HG02970 (cell line): ENCODE measurements around the gene CASKIN1.

ENCODE experiments used
- ATAC-seq: cut with Tn5 transposase; IDR thresholded peaks from one replicate; pipeline ENCODE4 v1.9.1; 2021; ENCODE audit warnings: mild to moderate bottlenecking, moderate library complexity, moderate number of reproducible peaks; ENCODE audit not compliant: unreplicated experiment, low FRiP score

Gene CASKIN1

GRCh38 chr16:2197765-2198164, 1.4 kb upstream of the CASKIN1 start:
- no peak for ATAC-seq

- no peak for ATAC-seq
Measured at GRCh38 chr16:2196981-2197511, 641 bp upstream of the CASKIN1 start.

DNA sequence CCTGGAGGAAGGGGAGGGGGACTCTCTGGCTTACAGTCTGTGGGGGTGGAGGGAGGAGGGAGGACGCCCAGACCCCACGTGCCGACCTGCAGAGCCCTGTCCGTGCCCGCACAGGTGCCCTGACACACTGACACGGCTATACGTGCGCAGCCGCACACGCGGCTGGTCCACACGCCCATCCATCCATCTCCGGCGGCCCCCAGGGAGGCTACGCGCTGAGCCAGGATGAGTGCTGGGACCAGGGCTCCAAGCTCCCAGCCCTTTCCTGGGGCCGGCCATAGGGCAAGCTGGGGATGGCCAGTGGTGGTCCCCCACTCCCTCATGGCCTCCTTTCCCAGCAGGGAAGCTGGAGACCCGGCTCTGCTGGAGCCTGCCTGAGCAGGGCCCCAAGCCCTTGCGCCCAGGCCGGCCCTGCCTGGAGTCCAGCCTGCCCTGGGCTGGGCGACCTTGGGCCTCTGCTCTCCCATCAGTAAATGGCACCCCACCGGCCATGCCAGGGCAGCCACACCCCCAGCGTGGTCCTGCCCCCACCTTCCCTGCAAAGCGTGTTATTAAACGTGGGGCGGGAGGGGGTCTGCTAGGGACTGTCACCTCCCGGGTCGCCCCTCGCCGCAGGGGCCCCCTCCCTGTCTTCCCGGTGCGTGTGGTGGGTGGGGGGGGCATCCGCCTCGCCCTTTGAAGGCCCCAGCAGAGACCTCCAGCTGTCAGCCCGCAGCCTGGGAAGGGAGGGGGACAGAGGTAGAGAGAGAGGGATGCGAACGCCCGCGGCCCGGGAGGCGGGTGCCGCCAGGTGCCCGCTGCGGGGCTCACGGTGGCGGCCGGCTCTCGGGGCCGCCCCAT, 863 bp downstream of the CASKIN1 start:
- ATAC-seq = no peak

- ATAC-seq = no peak
Measured at GRCh38 chr16:2194852-2195321, 1.5 kb downstream of the CASKIN1 start.

DNA sequence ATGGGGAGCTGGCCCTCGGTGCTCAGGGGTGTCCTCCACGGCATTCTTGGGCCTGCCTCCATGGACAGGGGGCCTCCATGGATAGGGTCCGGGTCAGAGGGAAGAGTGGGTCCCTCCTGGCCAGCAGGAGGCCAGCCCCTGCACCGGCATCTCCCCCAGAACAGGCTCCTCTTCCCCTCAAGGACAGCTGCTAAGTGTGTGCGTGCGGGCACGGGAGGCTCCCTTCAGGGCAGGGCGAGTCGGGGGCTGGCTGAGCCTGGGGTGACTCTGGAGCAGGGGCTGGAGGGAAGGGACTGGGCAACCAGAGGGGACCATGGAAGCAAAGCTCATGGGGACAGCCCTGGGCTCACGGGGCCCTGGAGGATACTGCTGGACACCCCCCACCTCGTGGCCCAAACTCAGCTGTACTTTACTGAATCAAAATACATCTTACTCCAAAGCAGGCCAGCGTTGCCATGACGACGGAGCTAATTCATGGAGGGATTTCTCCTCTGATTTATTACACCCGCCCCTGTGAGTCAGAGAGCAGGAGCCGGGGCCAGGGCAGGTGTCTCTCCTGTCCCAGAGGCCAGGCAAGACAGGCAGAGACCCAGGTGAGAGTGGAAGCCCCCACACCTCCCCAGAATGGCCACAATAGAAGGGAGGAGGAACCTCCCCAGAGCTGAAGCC, 2.1 kb downstream of the CASKIN1 start:
- no peak for ATAC-seq

DNA sequence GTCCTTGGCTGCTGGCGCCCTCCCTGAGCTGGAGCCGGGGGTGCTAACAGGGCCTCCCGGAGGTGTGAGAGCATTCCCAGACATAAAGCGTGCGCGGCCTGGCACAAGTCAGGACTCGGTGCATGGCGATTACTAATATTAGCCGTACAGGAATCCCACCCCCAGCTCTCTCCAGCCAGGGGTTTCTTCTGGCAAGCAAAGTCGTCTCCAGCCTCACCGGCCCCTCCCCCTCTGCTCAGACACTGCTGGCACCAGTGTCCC, 5.0 kb downstream of the CASKIN1 start:
- ATAC-seq = no peak

DNA sequence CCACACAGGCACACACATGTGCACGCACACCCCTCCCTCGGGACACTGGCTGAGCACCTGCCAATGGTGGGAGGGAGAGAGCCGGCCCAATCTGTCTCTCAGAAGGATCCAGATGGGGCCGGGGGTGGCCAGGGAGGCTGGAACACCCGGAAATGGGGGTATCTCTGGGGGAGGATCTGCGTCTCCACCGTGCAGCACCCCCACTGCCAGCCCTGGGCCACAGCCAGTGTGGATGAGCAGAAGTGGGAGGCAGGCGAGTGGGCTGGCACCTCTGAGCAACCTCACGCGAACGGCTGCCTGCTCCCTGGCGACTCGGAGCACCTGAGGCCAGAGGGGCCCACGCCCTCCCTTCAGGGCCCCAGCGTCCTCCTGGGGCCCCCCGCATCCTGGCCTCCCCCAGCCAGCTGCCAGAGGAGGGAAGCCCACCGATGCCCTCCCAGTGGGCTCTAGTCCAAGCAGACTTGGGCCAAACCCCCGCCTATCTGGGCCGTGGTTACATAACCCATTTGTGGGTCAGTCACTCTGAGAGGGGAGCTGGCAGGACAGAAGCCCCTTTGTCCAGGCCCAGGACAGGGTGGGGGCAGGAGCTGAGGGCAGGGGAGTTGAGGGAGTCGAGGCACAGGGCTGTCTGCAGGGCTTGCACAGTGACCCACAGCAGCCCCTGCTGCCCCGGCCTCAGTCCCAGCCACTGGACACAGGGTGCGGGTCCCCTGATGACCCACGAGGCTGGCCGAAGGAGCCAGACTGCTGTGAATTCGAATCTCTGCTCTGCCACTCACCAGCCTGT, 5.6 kb downstream of the CASKIN1 start:
- no peak for ATAC-seq

DNA sequence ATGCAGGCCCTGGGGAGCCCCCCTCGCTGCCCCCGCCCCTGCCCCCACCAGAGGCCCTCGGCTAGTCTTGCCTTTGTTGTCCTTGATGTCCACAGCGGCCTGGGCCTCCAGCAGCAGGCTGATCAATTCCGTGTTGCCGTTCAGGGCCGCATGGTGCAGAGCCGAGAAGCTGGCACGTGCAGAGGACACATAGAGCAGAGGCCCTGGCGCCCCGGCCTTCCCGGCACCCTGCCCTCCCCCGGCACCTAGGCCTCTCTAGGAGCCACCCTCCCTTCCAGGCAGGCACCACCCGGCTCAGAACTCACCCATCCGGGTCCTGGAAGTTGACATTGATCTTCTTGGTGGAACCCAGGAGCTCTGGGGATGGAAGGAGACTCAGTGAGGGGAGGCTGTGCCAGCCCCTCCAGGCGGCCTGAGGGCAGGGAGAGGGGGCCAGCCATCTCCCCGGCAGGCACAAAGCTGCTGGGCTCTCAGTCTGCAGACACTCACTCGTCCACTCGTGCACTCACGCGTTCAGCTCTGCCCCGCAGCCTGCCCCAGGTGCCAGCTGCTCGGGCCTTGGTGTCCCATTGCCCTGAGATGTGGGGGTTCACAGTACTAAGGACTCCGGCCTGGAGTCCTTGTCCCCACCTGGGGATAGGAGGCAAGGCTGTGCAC, 6.3 kb downstream of the CASKIN1 start:
- ATAC-seq = no peak

DNA sequence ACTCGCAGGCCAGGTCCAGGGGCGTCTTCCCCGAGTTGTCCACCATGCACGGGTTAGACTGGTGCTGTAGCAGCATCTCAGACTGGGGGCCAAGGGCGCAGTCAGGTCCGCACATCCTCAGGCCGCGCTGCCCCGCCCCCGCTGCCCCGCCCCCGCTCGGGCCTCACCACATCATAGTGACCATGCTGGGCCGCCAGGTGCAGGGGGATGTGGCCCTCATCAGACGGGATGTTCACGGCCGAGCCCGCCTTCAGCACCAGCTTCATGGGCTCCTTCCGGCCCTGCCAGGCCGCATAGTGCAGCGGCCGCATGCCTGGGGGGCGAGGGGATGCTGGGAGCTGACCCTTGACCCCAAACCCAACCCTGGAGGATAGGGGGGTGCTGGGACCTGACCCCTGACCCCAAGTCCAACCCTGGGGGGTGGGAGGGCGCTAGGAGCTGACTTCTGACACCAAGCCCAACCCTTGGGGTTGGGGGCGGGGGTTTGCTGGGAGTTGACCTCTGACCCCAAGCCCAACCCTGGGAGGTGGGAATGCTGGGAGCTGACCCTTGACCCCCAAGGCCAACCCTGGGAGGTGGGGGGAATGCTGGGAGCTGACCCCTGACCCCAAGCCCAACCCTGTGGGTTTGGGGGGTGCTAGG, 7.0 kb downstream of the CASKIN1 start:
- ATAC-seq = no peak

DNA sequence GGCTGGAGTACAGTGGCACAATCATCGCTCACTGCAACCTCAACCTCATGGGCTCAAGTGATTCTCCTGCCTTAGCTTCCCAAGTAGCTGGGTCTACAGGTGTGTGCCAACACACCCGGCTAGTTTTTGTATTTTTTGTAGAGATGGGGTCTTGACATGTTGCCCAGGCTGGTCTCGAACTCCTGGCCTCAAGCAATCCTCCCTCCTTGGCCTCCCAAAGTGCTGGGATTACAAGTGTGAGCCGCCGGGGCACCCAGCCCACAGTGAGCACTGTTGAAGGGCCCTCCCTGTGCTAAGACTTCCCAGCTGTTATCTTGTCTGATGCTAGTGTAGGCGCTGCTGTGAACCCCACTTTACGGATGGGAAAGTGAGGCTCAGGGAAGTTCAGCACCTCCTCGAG, 8.0 kb downstream of the CASKIN1 start:
- ATAC-seq = no peak

GRCh38 chr16:2187212-2187611, 9.2 kb downstream of the CASKIN1 start:
- no peak for ATAC-seq

GRCh38 chr16:2186505-2186904, 9.9 kb downstream of the CASKIN1 start:
- no peak for ATAC-seq

GRCh38 chr16:2186064-2186463, 10.3 kb downstream of the CASKIN1 start:
- no peak for ATAC-seq

DNA sequence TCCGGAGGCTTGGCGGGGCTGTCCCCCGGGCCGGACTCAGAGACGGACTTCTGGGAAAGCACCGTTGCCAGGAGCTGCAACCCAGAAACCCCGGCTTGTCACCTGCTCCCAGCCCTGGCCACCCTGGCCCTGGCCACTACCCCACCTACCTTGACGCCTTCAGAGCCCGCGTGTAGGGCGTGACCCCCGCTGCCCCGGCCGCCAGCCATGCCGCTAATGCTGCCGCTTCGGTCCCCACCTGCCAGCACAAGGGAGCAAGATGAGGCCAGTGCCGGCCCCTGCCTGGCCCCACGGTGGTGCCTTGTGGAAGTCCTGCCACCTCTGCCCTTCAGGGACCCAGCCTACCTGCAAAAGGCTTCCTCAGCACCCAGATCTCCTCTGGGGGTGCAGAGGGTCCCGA, 11.4 kb downstream of the CASKIN1 start:
- no peak for ATAC-seq

GRCh38 chr16:2184346-2184745, 12.1 kb downstream of the CASKIN1 start:
- ATAC-seq = no peak

- no peak for ATAC-seq
Measured at GRCh38 chr16:2183671-2184070, 12.7 kb downstream of the CASKIN1 start.

DNA sequence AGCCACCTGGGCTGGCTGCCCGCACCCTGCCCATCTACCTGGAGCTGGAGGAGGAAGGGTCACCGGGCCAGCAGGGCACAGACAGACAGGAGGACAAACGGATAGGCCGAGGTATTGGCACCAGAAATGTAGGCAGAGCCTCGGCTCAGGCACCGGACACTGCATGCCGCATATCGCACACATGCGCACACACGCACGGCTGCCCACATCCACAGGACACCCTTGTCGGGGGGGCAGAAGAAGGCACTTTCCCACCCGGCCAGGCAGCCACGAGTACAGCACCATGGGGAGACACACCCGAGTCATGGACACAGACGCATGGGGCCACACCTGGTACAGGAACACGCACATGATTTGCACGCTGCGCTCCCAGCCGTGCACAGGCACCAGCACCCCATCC, 14.5 kb downstream of the CASKIN1 start:
- no peak for ATAC-seq

DNA sequence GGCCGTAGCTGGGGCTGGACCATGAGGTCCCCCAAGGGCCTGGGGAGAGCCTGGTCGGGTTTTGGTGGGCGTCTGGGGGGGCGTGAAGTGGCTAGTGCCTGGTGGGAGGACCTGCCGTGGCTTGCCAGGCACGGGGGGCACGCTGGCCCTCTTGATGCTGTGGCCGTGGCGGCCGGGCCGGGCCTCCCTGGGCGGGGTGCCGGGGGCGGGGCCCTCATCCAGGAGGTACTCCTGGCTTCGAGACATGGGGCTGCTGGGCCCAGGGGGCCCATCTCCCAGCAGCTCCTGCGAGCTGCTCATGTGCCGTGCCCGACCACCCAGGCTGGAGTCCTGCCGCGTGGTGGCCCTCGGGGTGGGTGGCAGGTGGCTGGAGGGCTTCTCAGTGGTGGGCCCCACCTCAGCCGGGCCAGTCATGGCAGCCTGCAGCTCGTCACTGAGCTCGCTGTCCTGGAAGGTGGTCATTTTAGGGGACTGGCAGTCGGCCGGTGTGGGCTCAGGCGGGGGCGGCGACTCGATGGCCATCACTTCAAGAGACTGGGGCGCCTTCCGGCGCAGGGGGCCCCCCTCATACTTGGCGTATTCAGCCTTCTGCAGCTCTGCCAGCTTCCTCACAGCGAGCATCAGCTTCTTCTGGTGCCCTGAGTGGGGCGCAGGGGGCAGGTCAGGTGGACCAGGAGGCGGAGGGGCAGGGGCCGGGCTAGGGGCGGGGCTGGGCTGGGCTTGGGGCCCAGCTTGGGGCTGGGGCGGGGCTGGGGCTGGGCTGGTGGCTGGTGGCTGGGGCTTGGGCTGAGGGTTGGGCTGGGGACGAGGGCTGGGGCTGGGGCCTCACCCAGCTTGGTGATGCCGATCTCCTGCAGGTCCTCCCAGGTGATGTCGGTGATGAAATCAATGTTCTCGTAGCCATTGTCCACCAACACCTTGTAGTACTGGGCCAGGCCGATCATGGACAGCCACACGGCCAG, 15.2 kb downstream of the CASKIN1 start:
- ATAC-seq = no peak

DNA sequence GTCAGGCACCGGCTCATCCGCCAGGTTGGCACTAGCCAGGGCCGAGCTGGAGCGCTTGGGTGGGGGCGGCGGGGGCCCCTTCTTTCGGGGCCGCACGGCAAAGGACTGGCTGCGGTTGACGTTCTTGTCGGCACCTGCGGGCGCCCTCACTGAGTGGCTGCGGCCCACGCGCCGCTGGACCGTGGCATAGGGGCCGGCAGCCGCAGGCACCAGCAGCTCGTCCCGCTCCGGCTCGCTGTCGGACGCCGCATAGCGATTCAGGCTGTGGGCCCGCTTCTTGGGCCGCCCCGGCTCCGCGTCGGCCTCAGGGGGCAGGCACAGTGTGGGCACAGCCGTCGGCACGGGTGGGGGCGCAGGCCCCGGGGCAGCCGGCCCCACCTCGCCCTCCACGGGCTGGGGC, 15.9 kb downstream of the CASKIN1 start:
- no peak for ATAC-seq
